Urinary bladder (tissue), 4 donors: Measurements from ENCODE around the gene FANCL. TPM values are rescaled to one million over a fixed set of nuclear protein-coding genes. Genes with fewer than 3 reads are reported as not detected.
"Not testable (repeated sequence)": the region's sequence is repeated elsewhere in the genome, so short reads cannot be mapped to it uniquely, and the experiment has no call there.

ENCODE experiments used
- DNase-seq: peaks from one replicate; pipeline ENCODE4 v3.0.0-alpha.2; 2015; ENCODE audit errors: extremely low spot score
- H3K27ac ChIP-seq: one replicate; pipeline ENCODE4 v1.5.1; 2013; ENCODE audit warnings: low read depth, mild to moderate bottlenecking, moderate library complexity
- H3K36me3 ChIP-seq: one replicate; pipeline ENCODE4 v1.6.1; 2013; ENCODE audit warnings: mild to moderate bottlenecking, moderate library complexity; ENCODE audit not compliant: insufficient read depth
- H3K4me1 ChIP-seq: one replicate; pipeline ENCODE4 v1.6.1; 2013; ENCODE audit warnings: mild to moderate bottlenecking, moderate library complexity; ENCODE audit not compliant: insufficient read depth
- H3K4me3 ChIP-seq: one replicate; pipeline ENCODE4 v1.5.1; 2013; ENCODE audit warnings: low read depth, low read length
- WGBS: extraction: QIAGEN DNeasy Blood & Tissue Kit; methylation state at CpG from one replicate; pipeline ENCODE4 v1.1.7; 2013; 5-methylcytosine and 5-hydroxymethylcytosine counted together
- polyA plus RNA-seq: library from polyadenylated mRNA; stranded (reverse); fragments of 200-250 nt; gene quantifications from one replicate; pipeline ENCODE4 v1.2.3, GENCODE V29; 2013
- total RNA-seq: library from RNA; depleted of rRNA; stranded (reverse); fragments of >200 nt; gene quantifications from one replicate; pipeline ENCODE4 v1.2.3, GENCODE V29; 2014
- donor health status: healthy with polysubstance abuse.
- donor health status: healthy.

The FANCL gene
- total and polyA plus RNA-seq, 2 donors, result 10.2 to 73.8 TPM

DNA sequence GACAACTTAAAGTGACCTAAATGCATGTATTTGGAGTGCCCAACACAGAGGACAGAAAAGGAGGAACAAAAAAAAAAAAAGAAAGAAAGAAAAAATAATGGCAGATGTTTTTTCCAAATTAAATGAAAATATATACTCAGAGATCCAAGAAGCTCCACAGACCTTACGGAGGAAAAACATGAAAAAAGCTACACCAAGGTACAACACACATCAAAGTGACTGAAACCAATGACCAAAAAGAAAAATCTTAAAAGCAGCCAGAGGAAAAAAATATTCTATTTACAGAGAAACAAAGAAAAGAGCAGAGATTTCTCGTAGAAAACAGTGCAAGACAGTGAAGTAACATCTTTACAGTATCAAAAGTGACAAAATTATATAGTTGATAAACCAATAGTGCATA, 5.1 kb downstream of the FANCL start:
- H3K36me3 ChIP-seq, result no peaks in the 10 kb centered on the region
- H3K27ac ChIP-seq, result no peak overlapping the region
- 96% methylated on average over 2 of the region's 2 CpGs for WGBS
- no peak for DNase-seq
- H3K4me3 ChIP-seq, result no peak overlapping the region
- H3K4me1 ChIP-seq, result peaks cover 2% of the 10 kb centered on the region

- H3K27ac ChIP-seq, result no peak overlapping the region
- DNase-seq, result no peak
- no peak overlapping the region for H3K4me3 ChIP-seq
- H3K36me3 ChIP-seq, result no peaks in the 10 kb centered on the region
- peaks cover 2% of the 10 kb centered on the region for H3K4me1 ChIP-seq
- WGBS, result 96% methylated on average over 3 of the region's 3 CpGs
Observed at GRCh38 chr2:58235170-58235569, 6.0 kb downstream of the FANCL start.

DNA sequence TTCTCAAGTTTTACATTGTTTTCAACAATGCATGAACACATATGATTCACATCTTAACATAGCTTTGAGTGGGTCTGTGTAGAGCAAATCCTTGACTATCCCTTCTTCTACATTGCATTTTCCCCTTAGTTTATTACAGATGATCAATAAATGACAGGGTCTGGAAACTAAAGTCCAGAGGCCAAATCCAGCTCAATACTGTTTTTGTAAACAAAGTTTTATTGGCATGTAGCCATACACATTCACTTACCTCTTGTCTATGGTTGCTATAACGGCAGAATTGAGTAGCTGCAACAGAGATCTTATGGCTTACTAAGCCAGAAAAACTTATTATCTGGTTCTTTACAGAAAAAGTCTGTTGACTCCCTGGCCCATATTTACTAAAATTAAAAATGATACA, 12.8 kb downstream of the FANCL start:
- no peaks in the 10 kb centered on the region for H3K4me1 ChIP-seq
- WGBS, result 79% methylated on average over 1 of the region's 1 CpG
- no peak for DNase-seq
- H3K4me3 ChIP-seq, result no peak overlapping the region
- H3K36me3 ChIP-seq, result no peaks in the 10 kb centered on the region
- no peak overlapping the region for H3K27ac ChIP-seq

DNA sequence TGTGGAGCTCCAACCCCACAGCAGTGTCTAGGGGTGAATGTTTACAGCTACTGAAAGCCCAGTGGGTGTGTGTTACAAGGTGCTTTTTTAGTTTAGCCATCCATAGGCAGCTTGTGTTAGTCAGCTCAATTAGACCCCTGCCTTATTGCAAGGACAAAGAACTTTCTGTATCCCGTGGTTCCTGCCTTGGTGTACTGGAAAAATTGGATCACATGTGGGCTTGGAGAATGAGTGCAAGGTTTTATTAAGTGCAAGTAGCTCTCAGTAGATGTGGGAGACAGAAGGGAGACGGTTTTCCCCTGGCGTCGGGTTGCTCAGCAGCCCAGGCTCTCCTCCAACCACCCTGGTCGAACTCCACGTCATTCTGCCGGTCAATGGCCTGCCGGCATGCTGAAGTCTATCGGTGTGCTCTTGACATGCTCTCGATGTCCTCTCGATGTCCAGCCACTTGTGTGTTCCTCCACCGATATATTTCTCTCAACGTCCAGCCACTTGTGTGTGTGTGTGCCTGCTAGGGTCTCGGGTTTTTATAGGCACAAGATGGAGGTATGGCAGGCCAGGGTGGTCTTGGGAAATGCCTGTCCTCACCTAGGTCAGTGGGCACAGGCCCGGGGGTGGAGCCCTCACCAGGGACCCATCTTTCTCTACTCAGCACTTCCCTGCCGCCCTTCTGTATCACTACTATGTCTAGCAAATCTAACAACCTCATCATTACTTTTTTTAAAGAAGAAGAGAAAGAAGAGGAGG, 13.8 kb downstream of the FANCL start:
- Histone ChIP-seq H3K4me3 (no peak overlapping the region), H3K36me3 (no peaks in the 10 kb centered on the region), H3K27ac (no peak overlapping the region), H3K4me1 (no peaks in the 10 kb centered on the region)
- 97% methylated on average over 16 of the region's 16 CpGs for WGBS
- no peak for DNase-seq

- H3K36me3 ChIP-seq, result no peaks in the 10 kb centered on the region
- no peak overlapping the region for H3K4me3 ChIP-seq
- no peak overlapping the region for H3K27ac ChIP-seq
- no peaks in the 10 kb centered on the region for H3K4me1 ChIP-seq
- WGBS, result 46% methylated on average over 2 of the region's 2 CpGs
- DNase-seq, result no peak
Observed at GRCh38 chr2:58221909-58222308, 19.2 kb downstream of the FANCL start.

- Histone ChIP-seq H3K27ac (no peak overlapping the region), H3K4me1 (no peaks in the 10 kb centered on the region), H3K36me3 (no peaks in the 10 kb centered on the region), H3K4me3 (no peak overlapping the region)
- no peak for DNase-seq
- WGBS, result 83% methylated on average over 1 of the region's 1 CpG
Observed at GRCh38 chr2:58215429-58215828, 25.7 kb downstream of the FANCL start.

DNA sequence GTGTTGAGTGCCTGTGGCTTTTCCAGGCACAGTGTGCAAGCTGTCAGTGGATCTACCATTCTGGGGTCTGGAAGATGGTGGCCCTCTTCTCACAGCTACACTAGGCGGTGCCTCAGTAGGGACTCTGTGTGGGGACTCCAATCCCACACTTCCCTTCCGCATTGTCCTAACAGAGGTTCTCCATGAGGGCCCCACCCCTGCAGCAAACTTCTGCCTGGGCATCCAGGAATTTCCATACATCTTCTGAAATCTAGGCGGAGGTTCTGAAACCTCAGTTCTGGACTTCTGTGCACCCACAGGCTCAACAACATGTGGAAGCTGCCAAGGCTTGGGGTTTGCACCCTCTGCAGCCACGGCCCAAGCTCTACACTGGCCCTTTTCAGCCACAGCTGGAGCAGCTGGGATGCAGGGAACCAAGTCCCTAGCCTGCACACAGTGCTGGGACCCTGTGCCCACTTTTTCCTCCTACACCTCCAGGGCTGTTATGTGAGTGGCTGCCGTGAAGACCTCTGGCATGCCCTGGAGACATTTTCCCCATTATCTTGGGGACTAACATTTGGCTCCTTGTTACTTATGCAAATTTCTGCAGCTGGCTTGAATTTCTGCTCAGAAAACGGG, 30.1 kb downstream of the FANCL start:
- H3K4me1 ChIP-seq, H3K4me3 ChIP-seq, H3K36me3 ChIP-seq, DNase-seq, H3K27ac ChIP-seq: not testable (repeated sequence)
- 99% methylated on average over 6 of the region's 6 CpGs for WGBS

- peaks cover 1% of the 10 kb centered on the region for H3K36me3 ChIP-seq
- H3K27ac ChIP-seq, result no peak overlapping the region
- no peak for DNase-seq
- no peak overlapping the region for H3K4me3 ChIP-seq
- 84% methylated on average over 3 of the region's 3 CpGs for WGBS
- H3K4me1 ChIP-seq, result no peaks in the 10 kb centered on the region
Observed at GRCh38 chr2:58207189-58207588, 33.9 kb downstream of the FANCL start.

GRCh38 chr2:58206785-58207184, 34.3 kb downstream of the FANCL start:
- Histone ChIP-seq H3K27ac (no peak overlapping the region), H3K36me3 (peaks cover 1% of the 10 kb centered on the region), H3K4me3 (no peak overlapping the region), H3K4me1 (no peaks in the 10 kb centered on the region)
- no peak for DNase-seq
- WGBS, result 97% methylated on average over 1 of the region's 1 CpG

DNA sequence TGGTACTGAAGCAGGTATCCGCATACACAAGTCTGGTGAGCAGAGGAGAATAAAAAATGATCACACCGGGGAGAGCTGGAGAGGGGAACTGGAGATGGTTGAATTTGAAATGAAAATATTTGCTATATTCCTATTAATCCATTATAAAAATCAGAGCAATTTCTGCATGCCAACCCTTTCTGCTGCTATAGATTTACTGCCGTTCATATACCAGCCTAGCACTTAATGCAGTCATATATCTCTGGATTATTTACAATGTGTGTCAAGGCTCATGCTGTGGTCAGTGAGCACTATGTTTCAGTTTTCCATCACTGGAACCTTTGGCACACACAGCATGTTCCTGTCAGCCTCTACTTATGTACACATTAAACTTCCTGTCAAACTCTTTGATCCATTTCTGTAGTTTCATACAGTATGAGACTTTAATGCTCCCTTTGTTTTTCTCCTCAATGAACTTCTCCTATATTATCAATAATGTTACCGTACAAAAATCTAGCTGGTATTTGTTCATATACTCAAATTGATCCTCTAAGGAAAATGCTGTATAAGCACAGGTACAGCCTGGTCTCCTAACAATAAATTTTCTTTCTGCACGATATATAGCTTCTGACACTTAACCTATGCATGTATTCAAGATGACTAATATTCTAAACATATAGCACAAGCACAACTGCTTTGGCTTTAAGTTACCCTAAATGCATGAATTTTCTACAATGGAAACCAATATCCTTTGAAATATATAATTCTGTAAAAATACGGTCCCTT, 36.7 kb downstream of the FANCL start:
- Histone ChIP-seq H3K4me1 (no peaks in the 10 kb centered on the region), H3K36me3 (peaks cover 1% of the 10 kb centered on the region), H3K27ac (no peak overlapping the region), H3K4me3 (no peak overlapping the region)
- peak; percentile 1 for DNase-seq
- WGBS, result 75% methylated on average over 6 of the region's 6 CpGs

- Histone ChIP-seq H3K36me3 (peaks cover 1% of the 10 kb centered on the region), H3K4me1 (no peaks in the 10 kb centered on the region), H3K4me3 (no peak overlapping the region), H3K27ac (no peak overlapping the region)
- no peak for DNase-seq
Observed at GRCh38 chr2:58203018-58203417, 38.1 kb downstream of the FANCL start.

DNA sequence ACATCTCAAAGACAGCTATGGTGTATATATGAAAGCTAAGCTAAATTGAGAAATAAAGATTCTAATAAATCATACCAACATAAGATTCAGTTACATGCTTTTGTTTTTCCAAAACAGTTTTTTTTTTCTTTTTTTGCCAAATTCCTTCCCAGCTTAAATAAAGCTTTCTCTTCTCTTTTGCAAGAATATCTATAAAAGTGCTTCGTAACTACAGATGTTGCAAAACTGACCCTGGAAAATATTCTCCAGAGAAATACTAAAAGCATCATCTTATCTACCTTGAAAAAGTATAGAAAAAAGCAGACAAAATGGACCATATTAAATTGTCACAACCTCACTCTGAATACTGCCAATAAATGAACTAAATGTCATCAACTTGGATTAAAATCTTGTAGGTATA, 38.7 kb downstream of the FANCL start:
- WGBS, result 68% methylated on average over 1 of the region's 1 CpG

GRCh38 chr2:58197894-58198293, 43.2 kb downstream of the FANCL start:
- H3K36me3 ChIP-seq, result no peaks in the 10 kb centered on the region
- no peak overlapping the region for H3K4me3 ChIP-seq
- H3K27ac ChIP-seq, result no peak overlapping the region
- no peaks in the 10 kb centered on the region for H3K4me1 ChIP-seq
- 93% methylated on average over 2 of the region's 2 CpGs for WGBS
- DNase-seq, result no peak

More for the DNA sequence above, 38.7 kb downstream of the FANCL start:
- no peaks in the 10 kb centered on the region for H3K4me1 ChIP-seq
- H3K36me3 ChIP-seq, result peaks cover 1% of the 10 kb centered on the region
- DNase-seq, result no peak
- H3K27ac ChIP-seq, result no peak overlapping the region
- no peak overlapping the region for H3K4me3 ChIP-seq

GRCh38 chr2:58195662-58196061, 45.5 kb downstream of the FANCL start:
- H3K36me3 ChIP-seq, result no peaks in the 10 kb centered on the region
- WGBS, result 97% methylated on average over 1 of the region's 1 CpG
- H3K27ac ChIP-seq, result no peak overlapping the region
- DNase-seq, result no peak
- H3K4me1 ChIP-seq, result no peaks in the 10 kb centered on the region
- no peak overlapping the region for H3K4me3 ChIP-seq
